GM23338 (cell line): ENCODE results near the gene TTF1. TPM values are rescaled to one million over a fixed set of nuclear protein-coding genes. Genes with fewer than 3 reads are reported as not detected.

Source experiments
- ATAC-seq: fragments of 200-7000 bp; cut with Tn5 transposase; 3 replicates; pipeline ENCODE4 v1.9.1; 2020
- DNase-seq: peaks from one replicate; pipeline ENCODE4 v3.0.0-alpha.2; 2015; ENCODE audit warnings: low spot score
- H2AFZ ChIP-seq: fragments of 200-600 bp; sonication (generic); 2 replicates; pipeline ENCODE4 v1.8.0; 2016; ENCODE audit warnings: antibody characterized with exemption, mild to moderate bottlenecking, moderate library complexity
- H3F3A ChIP-seq: fragments of 200-600 bp; sonication (generic); replicated peaks from 2 replicates; pipeline ENCODE4 v1.8.0; 2017; ENCODE audit warnings: antibody characterized with exemption, mixed run types, low read depth
- H3K27ac ChIP-seq: fragments of 200-600 bp; sonication (generic); 2 replicates; pipeline ENCODE4 v1.6.1; 2016; ENCODE audit warnings: low read depth
- H3K27me3 ChIP-seq: fragments of 200-600 bp; sonication (generic); 2 replicates; pipeline ENCODE4 v1.8.0; 2016; ENCODE audit warnings: mild to moderate bottlenecking, mixed run types, moderate library complexity; ENCODE audit not compliant: insufficient read depth
- H3K36me3 ChIP-seq: fragments of 200-600 bp; sonication (generic); 2 replicates; pipeline ENCODE4 v1.8.0; 2016; ENCODE audit warnings: mild to moderate bottlenecking; ENCODE audit not compliant: insufficient read depth
- H3K4me1 ChIP-seq: fragments of 200-600 bp; sonication (generic); 2 replicates; pipeline ENCODE4 v1.8.0; 2016; ENCODE audit warnings: mild to moderate bottlenecking, moderate library complexity; ENCODE audit not compliant: insufficient read depth
- H3K4me2 ChIP-seq: fragments of 200-600 bp; sonication (generic); 2 replicates; pipeline ENCODE4 v1.7.1; 2017; ENCODE audit warnings: mixed run types
- H3K4me3 ChIP-seq: fragments of 200-600 bp; sonication (generic); 2 replicates; pipeline ENCODE4 v1.6.1; 2016; ENCODE audit warnings: mixed run types
- H3K79me2 ChIP-seq: fragments of 200-600 bp; sonication (generic); replicated peaks from 2 replicates; pipeline ENCODE4 v1.8.0; 2017; ENCODE audit warnings: mild to moderate bottlenecking; ENCODE audit not compliant: insufficient read depth
- H3K9me2 ChIP-seq: fragments of 200-600 bp; sonication (generic); 2 replicates; pipeline ENCODE4 v1.8.0; 2017; ENCODE audit not compliant: insufficient read depth
- H4K20me1 ChIP-seq: fragments of 200-600 bp; sonication (generic); replicated peaks from 2 replicates; pipeline ENCODE4 v1.8.0; 2017; ENCODE audit warnings: mild to moderate bottlenecking; ENCODE audit not compliant: insufficient read depth
- H3K27ac Mint-ChIP-seq: 2 replicates; pipeline ENCODE4 v1.8.0; 2020; ENCODE audit warnings: inconsistent platforms, mild to moderate bottlenecking, moderate library complexity, mixed read lengths
- H3K27me3 Mint-ChIP-seq: 3 replicates; pipeline ENCODE4 v1.8.0; 2022; ENCODE audit warnings: low read depth, mild to moderate bottlenecking, moderate library complexity, mixed read lengths, inconsistent platforms; ENCODE audit not compliant: insufficient read depth, poor library complexity
- H3K36me3 Mint-ChIP-seq: 3 replicates; pipeline ENCODE4 v1.8.0; 2021; ENCODE audit warnings: low read depth, mild to moderate bottlenecking, inconsistent platforms, moderate library complexity, mixed read lengths
- H3K4me1 Mint-ChIP-seq: 3 replicates; pipeline ENCODE4 v1.8.0; 2020; ENCODE audit warnings: mild to moderate bottlenecking, inconsistent platforms, mixed read lengths
- H3K4me3 Mint-ChIP-seq: 3 replicates; pipeline ENCODE4 v1.8.0; 2021; ENCODE audit warnings: moderate library complexity, mild to moderate bottlenecking, inconsistent platforms, mixed read lengths
- H3K9me3 Mint-ChIP-seq: 3 replicates; pipeline ENCODE4 v1.8.0; 2020; ENCODE audit warnings: moderate library complexity, mild to moderate bottlenecking, inconsistent platforms, mixed read lengths
- CREB1 ChIP-seq: fragments of 250-450 bp; sonication (Bioruptor Pico); IDR thresholded peaks from 2 replicates; pipeline ENCODE4 v1.5.0; 2020; ENCODE audit warnings: low read depth, mild to moderate bottlenecking, moderate library complexity
- ETS1 ChIP-seq: IDR thresholded peaks from 2 replicates; pipeline ENCODE4 v1.6.1; 2016; ENCODE audit warnings: antibody characterized with exemption
- EZH2 ChIP-seq: fragments of 200-600 bp; sonication (generic); IDR thresholded peaks from one replicate; pipeline ENCODE4 v1.8.0; 2017; ENCODE audit warnings: antibody characterized with exemption, mild to moderate bottlenecking, low read depth; ENCODE audit not compliant: unreplicated experiment
- EZH2phosphoT487 ChIP-seq: fragments of 200-600 bp; sonication (generic); IDR thresholded peaks from one replicate; pipeline ENCODE4 v1.8.1; 2018; ENCODE audit warnings: antibody characterized with exemption; ENCODE audit not compliant: unreplicated experiment
- JUNB ChIP-seq: IDR thresholded peaks from one replicate; pipeline ENCODE4 v1.6.1; 2016; ENCODE audit warnings: antibody characterized with exemption; ENCODE audit not compliant: unreplicated experiment
- NANOG ChIP-seq: IDR thresholded peaks from 2 replicates; pipeline ENCODE4 v1.6.1; 2016; ENCODE audit warnings: antibody characterized with exemption, borderline replicate concordance
- POLR2AphosphoS5 ChIP-seq: IDR thresholded peaks from 2 replicates; pipeline ENCODE4 v1.6.1; 2016; ENCODE audit warnings: antibody characterized with exemption, low read depth
- REST ChIP-seq: IDR thresholded peaks from one replicate; pipeline ENCODE4 v1.6.1; 2018; ENCODE audit warnings: antibody characterized with exemption; ENCODE audit not compliant: unreplicated experiment
- STAT1 ChIP-seq: IDR thresholded peaks from one replicate; pipeline ENCODE4 v1.6.1; 2016; ENCODE audit warnings: antibody characterized with exemption; ENCODE audit not compliant: unreplicated experiment
- ZNF114 ChIP-seq: fragments of 250-450 bp; sonication (Bioruptor Pico); IDR thresholded peaks from 2 replicates; pipeline ENCODE4 v1.5.0; 2020; ENCODE audit warnings: mild to moderate bottlenecking, moderate library complexity
- ZNF331 ChIP-seq: fragments of 250-450 bp; sonication (Bioruptor Pico); IDR thresholded peaks from 2 replicates; pipeline ENCODE4 v1.5.0; 2020; ENCODE audit warnings: low read depth, mild to moderate bottlenecking, moderate library complexity
- polyA plus RNA-seq: library from polyadenylated mRNA; unstranded; fragments of >200 nt; fragmentation: Nextera tagmentation; extraction: Ambion mirVana; gene quantifications from 2 replicates; pipeline ENCODE4 v1.2.1, GENCODE V29; 2016
- total RNA-seq: library from RNA; depleted of rRNA; stranded (reverse); fragments of >200 nt; shearing (Covaris generic); gene quantifications from 2 replicates; pipeline ENCODE4 v1.2.3, GENCODE V29; 2014
- TF ChIP-seq, protein P1 (sequence below): fragments of 250-450 bp; sonication (Bioruptor Pico); IDR thresholded peaks from 2 replicates; pipeline ENCODE4 v1.5.0; 2020; ENCODE audit warnings: mild to moderate bottlenecking, moderate library complexity
- TF ChIP-seq, protein P2 (sequence below), 2 experiments: fragments of 200-600 bp in 1 of 2; sonication (generic) in 1 of 2; conservative IDR thresholded peaks; 2 replicates each; pipeline versions ENCODE4 v1.5.1 to v1.6.1; 2016 to 2017; ENCODE audit warnings: antibody characterized with exemption in 2 of 2, low read depth in 2 of 2, mild to moderate bottlenecking in 2 of 2, moderate library complexity in 1 of 2

The TTF1 gene
- total and polyA plus RNA-seq, 2 experiments from 2014 or later: 14.9 to 25.0 TPM

DNA sequence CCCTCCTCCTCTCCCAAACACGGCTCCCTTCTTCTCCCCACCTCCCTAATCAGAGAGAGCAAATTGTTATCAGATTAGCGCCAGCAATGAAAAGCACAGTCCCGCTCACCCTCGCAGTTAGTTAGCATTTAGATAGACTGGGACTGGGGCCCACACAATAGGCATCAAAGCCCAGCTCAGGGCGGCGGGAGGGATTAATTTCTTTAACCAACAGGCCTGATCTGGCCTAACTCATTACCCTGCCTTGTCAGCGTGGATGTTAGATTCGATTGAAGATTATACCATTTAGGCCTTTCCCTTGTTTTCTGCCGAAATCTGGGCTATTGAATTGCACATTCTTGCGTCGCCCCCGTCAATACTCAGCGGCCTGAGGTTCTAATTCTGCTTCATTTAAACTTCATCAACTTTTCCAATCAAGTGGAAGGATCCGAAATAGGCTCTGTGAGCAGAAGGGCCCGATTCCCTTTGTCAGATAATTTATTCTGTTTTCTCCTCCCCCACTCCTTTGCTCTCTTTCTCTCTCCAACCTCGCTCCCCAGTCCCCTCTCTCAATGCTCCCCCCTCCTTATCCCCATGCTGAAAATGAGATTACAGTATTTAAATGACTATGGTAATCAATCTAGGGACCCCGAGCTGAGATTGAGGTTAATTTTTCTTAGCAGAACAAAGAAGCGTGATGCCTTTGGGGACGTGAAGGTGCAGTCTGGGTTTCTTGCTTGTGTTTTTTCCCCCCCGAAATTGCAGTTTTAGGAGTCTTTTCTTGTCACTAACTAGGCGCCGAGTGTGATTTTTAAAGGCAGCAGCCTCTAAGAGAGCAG, 18.4 kb upstream of the TTF1 start:
- no peak overlapping the region for H3K27ac ChIP-seq
- DNase-seq (peak; percentile 48), ATAC-seq (peak; percentile 81)
- no peaks in the 10 kb centered on the region for H3K36me3 ChIP-seq
- Mint-ChIP-seq H3K4me1 (peaks cover 38% of the 10 kb centered on the region), H3K36me3 (no peaks in the 10 kb centered on the region), H3K27ac (no peak overlapping the region), H3K27me3 (peaks cover 26% of the 10 kb centered on the region), H3K4me3 (peak overlapping the region; percentile 59), H3K9me3 (no peaks in the 10 kb centered on the region)
- H3K4me2 ChIP-seq: peak overlapping the region; percentile 67
- TF ChIP-seq ZNF331 (CRISPR knock-in tag) (no peak), REST (no peak), EZH2phosphoT487 (no peak), STAT1 (no peak), POLR2AphosphoS5 (no peak), ZNF114 (CRISPR knock-in tag) (no peak), JUNB (no peak), NANOG (no peak), CREB1 (CRISPR knock-in tag) (no peak), EZH2 (no peak), ETS1 (no peak)
- TF ChIP-seq, protein P1, sequence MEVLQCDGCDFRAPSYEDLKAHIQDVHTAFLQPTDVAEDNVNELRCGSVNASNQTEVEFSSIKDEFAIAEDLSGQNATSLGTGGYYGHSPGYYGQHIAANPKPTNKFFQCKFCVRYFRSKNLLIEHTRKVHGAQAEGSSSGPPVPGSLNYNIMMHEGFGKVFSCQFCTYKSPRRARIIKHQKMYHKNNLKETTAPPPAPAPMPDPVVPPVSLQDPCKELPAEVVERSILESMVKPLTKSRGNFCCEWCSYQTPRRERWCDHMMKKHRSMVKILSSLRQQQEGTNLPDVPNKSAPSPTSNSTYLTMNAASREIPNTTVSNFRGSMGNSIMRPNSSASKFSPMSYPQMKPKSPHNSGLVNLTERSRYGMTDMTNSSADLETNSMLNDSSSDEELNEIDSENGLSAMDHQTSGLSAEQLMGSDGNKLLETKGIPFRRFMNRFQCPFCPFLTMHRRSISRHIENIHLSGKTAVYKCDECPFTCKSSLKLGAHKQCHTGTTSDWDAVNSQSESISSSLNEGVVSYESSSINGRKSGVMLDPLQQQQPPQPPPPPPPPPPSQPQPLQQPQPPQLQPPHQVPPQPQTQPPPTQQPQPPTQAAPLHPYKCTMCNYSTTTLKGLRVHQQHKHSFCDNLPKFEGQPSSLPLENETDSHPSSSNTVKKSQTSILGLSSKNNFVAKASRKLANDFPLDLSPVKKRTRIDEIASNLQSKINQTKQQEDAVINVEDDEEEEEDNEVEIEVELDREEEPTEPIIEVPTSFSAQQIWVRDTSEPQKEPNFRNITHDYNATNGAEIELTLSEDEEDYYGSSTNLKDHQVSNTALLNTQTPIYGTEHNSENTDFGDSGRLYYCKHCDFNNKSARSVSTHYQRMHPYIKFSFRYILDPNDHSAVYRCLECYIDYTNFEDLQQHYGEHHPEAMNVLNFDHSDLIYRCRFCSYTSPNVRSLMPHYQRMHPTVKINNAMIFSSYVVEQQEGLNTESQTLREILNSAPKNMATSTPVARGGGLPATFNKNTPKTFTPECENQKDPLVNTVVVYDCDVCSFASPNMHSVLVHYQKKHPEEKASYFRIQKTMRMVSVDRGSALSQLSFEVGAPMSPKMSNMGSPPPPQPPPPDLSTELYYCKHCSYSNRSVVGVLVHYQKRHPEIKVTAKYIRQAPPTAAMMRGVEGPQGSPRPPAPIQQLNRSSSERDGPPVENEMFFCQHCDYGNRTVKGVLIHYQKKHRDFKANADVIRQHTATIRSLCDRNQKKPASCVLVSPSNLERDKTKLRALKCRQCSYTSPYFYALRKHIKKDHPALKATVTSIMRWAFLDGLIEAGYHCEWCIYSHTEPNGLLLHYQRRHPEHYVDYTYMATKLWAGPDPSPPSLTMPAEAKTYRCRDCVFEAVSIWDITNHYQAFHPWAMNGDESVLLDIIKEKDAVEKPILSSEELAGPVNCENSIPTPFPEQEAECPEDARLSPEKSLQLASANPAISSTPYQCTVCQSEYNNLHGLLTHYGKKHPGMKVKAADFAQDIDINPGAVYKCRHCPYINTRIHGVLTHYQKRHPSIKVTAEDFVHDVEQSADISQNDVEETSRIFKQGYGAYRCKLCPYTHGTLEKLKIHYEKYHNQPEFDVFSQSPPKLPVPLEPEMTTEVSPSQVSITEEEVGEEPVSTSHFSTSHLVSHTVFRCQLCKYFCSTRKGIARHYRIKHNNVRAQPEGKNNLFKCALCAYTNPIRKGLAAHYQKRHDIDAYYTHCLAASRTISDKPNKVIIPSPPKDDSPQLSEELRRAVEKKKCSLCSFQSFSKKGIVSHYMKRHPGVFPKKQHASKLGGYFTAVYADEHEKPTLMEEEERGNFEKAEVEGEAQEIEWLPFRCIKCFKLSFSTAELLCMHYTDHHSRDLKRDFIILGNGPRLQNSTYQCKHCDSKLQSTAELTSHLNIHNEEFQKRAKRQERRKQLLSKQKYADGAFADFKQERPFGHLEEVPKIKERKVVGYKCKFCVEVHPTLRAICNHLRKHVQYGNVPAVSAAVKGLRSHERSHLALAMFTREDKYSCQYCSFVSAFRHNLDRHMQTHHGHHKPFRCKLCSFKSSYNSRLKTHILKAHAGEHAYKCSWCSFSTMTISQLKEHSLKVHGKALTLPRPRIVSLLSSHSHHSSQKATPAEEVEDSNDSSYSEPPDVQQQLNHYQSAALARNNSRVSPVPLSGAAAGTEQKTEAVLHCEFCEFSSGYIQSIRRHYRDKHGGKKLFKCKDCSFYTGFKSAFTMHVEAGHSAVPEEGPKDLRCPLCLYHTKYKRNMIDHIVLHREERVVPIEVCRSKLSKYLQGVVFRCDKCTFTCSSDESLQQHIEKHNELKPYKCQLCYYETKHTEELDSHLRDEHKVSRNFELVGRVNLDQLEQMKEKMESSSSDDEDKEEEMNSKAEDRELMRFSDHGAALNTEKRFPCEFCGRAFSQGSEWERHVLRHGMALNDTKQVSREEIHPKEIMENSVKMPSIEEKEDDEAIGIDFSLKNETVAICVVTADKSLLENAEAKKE (CRISPR knock-in tag): no peak
- TF ChIP-seq, protein P2, sequence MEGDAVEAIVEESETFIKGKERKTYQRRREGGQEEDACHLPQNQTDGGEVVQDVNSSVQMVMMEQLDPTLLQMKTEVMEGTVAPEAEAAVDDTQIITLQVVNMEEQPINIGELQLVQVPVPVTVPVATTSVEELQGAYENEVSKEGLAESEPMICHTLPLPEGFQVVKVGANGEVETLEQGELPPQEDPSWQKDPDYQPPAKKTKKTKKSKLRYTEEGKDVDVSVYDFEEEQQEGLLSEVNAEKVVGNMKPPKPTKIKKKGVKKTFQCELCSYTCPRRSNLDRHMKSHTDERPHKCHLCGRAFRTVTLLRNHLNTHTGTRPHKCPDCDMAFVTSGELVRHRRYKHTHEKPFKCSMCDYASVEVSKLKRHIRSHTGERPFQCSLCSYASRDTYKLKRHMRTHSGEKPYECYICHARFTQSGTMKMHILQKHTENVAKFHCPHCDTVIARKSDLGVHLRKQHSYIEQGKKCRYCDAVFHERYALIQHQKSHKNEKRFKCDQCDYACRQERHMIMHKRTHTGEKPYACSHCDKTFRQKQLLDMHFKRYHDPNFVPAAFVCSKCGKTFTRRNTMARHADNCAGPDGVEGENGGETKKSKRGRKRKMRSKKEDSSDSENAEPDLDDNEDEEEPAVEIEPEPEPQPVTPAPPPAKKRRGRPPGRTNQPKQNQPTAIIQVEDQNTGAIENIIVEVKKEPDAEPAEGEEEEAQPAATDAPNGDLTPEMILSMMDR (conservative IDR thresholded peaks at IDR 0.05; ENCODE audit: low read depth in 2 of 2): no peak
- H3K79me2 ChIP-seq: no peaks in the 10 kb centered on the region
- H3K27me3 ChIP-seq: no peaks in the 10 kb centered on the region
- H2AFZ ChIP-seq: peak overlapping the region; percentile 73
- no peaks in the 10 kb centered on the region for H3K9me2 ChIP-seq
- H3K4me1 ChIP-seq: peaks cover 27% of the 10 kb centered on the region
- no peaks in the 10 kb centered on the region for H3F3A ChIP-seq
- H3K4me3 ChIP-seq: peak overlapping the region; percentile 29
- no peaks in the 10 kb centered on the region for H4K20me1 ChIP-seq
